Vagina (tissue), 2 donors: ENCODE data around the gene NTN3. TPM values are rescaled to one million over a fixed set of nuclear protein-coding genes. Genes with fewer than 3 reads are reported as not detected.
"Not testable (repeated sequence)": the region's sequence is repeated elsewhere in the genome, so short reads cannot be mapped to it uniquely, and the experiment has no call there.

ENCODE experiments used
- DNase-seq, 2 donors: peaks; one replicate each; pipeline ENCODE4 v3.0.0-alpha.2; 2017; ENCODE audit errors: extremely low spot score in 2 of 2
- H3K27ac ChIP-seq: fragments of 200-600 bp; sonication (generic); one replicate; pipeline ENCODE4 v1.5.1; 2019
- H3K27me3 ChIP-seq: fragments of 200-600 bp; sonication (generic); one replicate; pipeline ENCODE4 v1.5.1; 2019
- H3K36me3 ChIP-seq, 2 donors: fragments of 200-600 bp; sonication (generic); one replicate each; pipeline ENCODE4 v1.5.1; 2017 to 2019
- H3K4me1 ChIP-seq: fragments of 200-600 bp; sonication (generic); one replicate; pipeline ENCODE4 v1.5.1; 2019
- H3K4me3 ChIP-seq, 2 donors: fragments of 200-600 bp; sonication (generic); 1 replicate in 1 of 2; 2 replicates in 1 of 2; pipeline ENCODE4 v1.5.1; 2016 to 2019
- H3K9me3 ChIP-seq: fragments of 200-600 bp; sonication (generic); one replicate; pipeline ENCODE4 v1.5.1; 2019
- CTCF ChIP-seq, 3 experiments: fragments of 450-650 bp in 2 of 3; fragments of 200-600 bp in 1 of 3; sonication (generic) in 1 of 3; IDR thresholded peaks; one replicate each; pipeline ENCODE4 v1.5.1; 2017 to 2019; ENCODE audit warnings: antibody characterized with exemption in 3 of 3, mild to moderate bottlenecking in 2 of 3, moderate library complexity in 2 of 3
- POLR2A ChIP-seq, 2 donors: fragments of 450-650 bp; IDR thresholded peaks; one replicate each; pipeline ENCODE4 v1.6.1; 2017; ENCODE audit warnings: antibody characterized with exemption in 2 of 2, mild to moderate bottlenecking in 2 of 2, moderate library complexity in 2 of 2
- POLR2AphosphoS5 ChIP-seq, 2 donors: sonication (generic); formaldehyde crosslinking; IDR thresholded peaks; one replicate each; pipeline ENCODE4 v1.9.0; 2017; ENCODE audit warnings: antibody characterized with exemption in 2 of 2, mild to moderate bottlenecking in 2 of 2, low read depth in 1 of 2; ENCODE audit not compliant: insufficient read depth in 1 of 2
- intact Hi-C: fragments of 100-400 bp; cut with DNase I; formaldehyde crosslinking; loops from one replicate; pipeline ENCODE4 v1.15.1; 2023
- total RNA-seq: library from RNA; depleted of rRNA; stranded (reverse); fragments of >200 nt; gene quantifications from one replicate; pipeline ENCODE4 v1.2.3, GENCODE V29; 2016

NTN3 gene
- total RNA-seq, 1 donor from 2014 or later: not detected

GRCh38 chr16:2476345-2476720, 5.2 kb downstream of the NTN3 start:
- no peak for TF ChIP-seq POLR2AphosphoS5 (IDR thresholded peaks at IDR 0.05; ENCODE audit: insufficient read depth in 1 of 2, low read depth in 1 of 2)
- no peak overlapping the region for H3K27ac ChIP-seq

GRCh38 chr16:2476741-2477140, 5.6 kb downstream of the NTN3 start:
- peaks cover 34% of the 10 kb centered on the region for H3K4me1 ChIP-seq
- intact Hi-C loops: no loop called here
- peaks cover 4% of the 10 kb centered on the region for H3K27me3 ChIP-seq
- H3K4me3 ChIP-seq: peak overlapping the region in 1 of 2 donors; percentile 5
- no peak for DNase-seq
- no peak overlapping the region for H3K27ac ChIP-seq
- no peak for TF ChIP-seq POLR2AphosphoS5 (IDR thresholded peaks at IDR 0.05; ENCODE audit: insufficient read depth in 1 of 2, low read depth in 1 of 2)
- H3K36me3 ChIP-seq: no peaks in the 10 kb centered on the region
- no peaks in the 10 kb centered on the region for H3K9me3 ChIP-seq

More at GRCh38 chr16:2476345-2476720, 5.2 kb downstream of the NTN3 start:
- Histone ChIP-seq H3K36me3 (no peaks in the 10 kb centered on the region), H3K27me3 (peaks cover 4% of the 10 kb centered on the region), H3K4me1 (peaks cover 38% of the 10 kb centered on the region), H3K9me3 (no peaks in the 10 kb centered on the region), H3K4me3 (peak overlapping the region in 1 of 2 donors; percentile 5)
- intact Hi-C loops: no loop called here
- no peak for DNase-seq

GRCh38 chr16:2477327-2477726, 6.2 kb downstream of the NTN3 start:
- no peak for DNase-seq
- Histone ChIP-seq H3K4me3 (no peak overlapping the region), H3K4me1 (peaks cover 34% of the 10 kb centered on the region), H3K27me3 (peaks cover 4% of the 10 kb centered on the region), H3K27ac (no peak overlapping the region), H3K36me3 (no peaks in the 10 kb centered on the region), H3K9me3 (no peaks in the 10 kb centered on the region)
- no peak for TF ChIP-seq POLR2AphosphoS5 (IDR thresholded peaks at IDR 0.05; ENCODE audit: insufficient read depth in 1 of 2, low read depth in 1 of 2)
- no peak for TF ChIP-seq POLR2A (IDR thresholded peaks at IDR 0.05)
- TF ChIP-seq CTCF (IDR thresholded peaks at IDR 0.05): no peak
- intact Hi-C loops: no loop called here

- Histone ChIP-seq H3K4me1 (peaks cover 38% of the 10 kb centered on the region), H3K36me3 (no peaks in the 10 kb centered on the region), H3K27ac (no peak overlapping the region), H3K27me3 (no peaks in the 10 kb centered on the region), H3K9me3 (no peaks in the 10 kb centered on the region), H3K4me3 (no peak overlapping the region)
- TF ChIP-seq CTCF (IDR thresholded peaks at IDR 0.05) (no peak), POLR2AphosphoS5 (IDR thresholded peaks at IDR 0.05; ENCODE audit: insufficient read depth in 1 of 2, low read depth in 1 of 2) (no peak), POLR2A (IDR thresholded peaks at IDR 0.05) (no peak)
- no peak for DNase-seq
- intact Hi-C loops: no loop called here
Measured at GRCh38 chr16:2478279-2478678, 7.2 kb downstream of the NTN3 start.

GRCh38 chr16:2479996-2480395, 8.9 kb downstream of the NTN3 start:
- H3K27me3 ChIP-seq, DNase-seq, H3K36me3 ChIP-seq, H3K9me3 ChIP-seq, H3K4me3 ChIP-seq, H3K27ac ChIP-seq, intact Hi-C loops: not testable (repeated sequence)
- peaks cover 37% of the 10 kb centered on the region for H3K4me1 ChIP-seq

- intact Hi-C loops: no loop called here
- Histone ChIP-seq H3K27me3 (no peaks in the 10 kb centered on the region), H3K4me1 (peaks cover 31% of the 10 kb centered on the region), H3K4me3 (no peak overlapping the region), H3K36me3 (no peaks in the 10 kb centered on the region), H3K9me3 (no peaks in the 10 kb centered on the region), H3K27ac (no peak overlapping the region)
- no peak for DNase-seq
- no peak for TF ChIP-seq CTCF (IDR thresholded peaks at IDR 0.05)
- TF ChIP-seq POLR2AphosphoS5 (IDR thresholded peaks at IDR 0.05; ENCODE audit: insufficient read depth in 1 of 2, low read depth in 1 of 2): no peak
- TF ChIP-seq POLR2A (IDR thresholded peaks at IDR 0.05): no peak
Measured at GRCh38 chr16:2480948-2481347, 9.9 kb downstream of the NTN3 start.

- Histone ChIP-seq H3K4me3 (no peak overlapping the region), H3K27ac (no peak overlapping the region), H3K9me3 (no peaks in the 10 kb centered on the region), H3K27me3 (no peaks in the 10 kb centered on the region), H3K4me1 (peaks cover 27% of the 10 kb centered on the region), H3K36me3 (no peaks in the 10 kb centered on the region)
- DNase-seq: no peak
- TF ChIP-seq POLR2AphosphoS5 (IDR thresholded peaks at IDR 0.05; ENCODE audit: insufficient read depth in 1 of 2, low read depth in 1 of 2): no peak
- TF ChIP-seq POLR2A (IDR thresholded peaks at IDR 0.05): no peak
- TF ChIP-seq CTCF (IDR thresholded peaks at IDR 0.05): no peak
- intact Hi-C loops: no loop called here
Measured at GRCh38 chr16:2481676-2482075, 10.6 kb downstream of the NTN3 start.
